ENCODE measurements around the gene FLT3. TPM values are rescaled to one million over a fixed set of nuclear protein-coding genes. Genes with fewer than 3 reads are reported as not detected.

The FLT3 gene
- total and polyA plus RNA-seq, 2 of the 13 experiments (the other 11 are each of a cell fraction or from before 2014, with no cell fraction given), result not detected

DNA sequence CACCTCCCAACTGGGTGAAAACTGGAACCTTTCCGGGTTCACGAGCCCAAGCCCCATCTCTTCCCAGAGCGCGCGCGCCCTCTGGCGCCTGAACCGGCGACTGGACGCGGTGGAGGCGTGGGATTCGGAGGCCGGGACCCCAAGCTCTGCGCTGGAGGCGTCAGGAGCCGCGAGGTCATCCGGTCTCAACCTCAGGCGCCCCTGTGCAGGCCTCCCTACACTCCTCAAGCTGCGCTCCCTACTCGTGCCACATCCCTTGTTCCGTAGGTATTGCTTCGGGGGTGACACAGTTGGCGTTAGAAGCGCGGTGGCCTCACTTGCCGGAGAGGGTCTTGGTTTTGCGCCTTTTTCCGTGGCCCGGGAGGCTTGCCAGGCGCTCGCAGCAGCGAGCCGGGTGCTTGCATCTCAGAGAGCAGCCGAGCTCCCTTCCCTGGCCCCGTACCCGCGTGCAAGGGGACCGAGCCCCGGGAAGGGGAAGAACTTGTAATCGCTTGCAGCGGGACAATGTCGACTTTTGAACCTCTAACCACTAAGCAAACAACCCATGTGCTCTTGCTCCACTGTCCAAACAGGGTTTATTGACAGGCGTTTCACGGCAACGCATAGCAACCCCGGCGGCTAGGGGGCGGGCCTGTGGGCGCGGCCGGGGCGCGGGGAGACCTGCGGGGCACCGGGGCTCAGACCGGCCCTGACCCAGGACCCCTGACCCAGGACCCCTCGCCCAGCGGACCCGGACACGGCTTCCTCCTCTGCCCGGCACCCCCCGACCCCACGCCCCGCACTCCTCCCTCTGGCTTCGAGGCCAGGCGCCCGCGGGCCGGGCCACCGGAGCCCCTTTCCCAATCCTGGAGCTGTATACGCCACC, 139.8 kb downstream of the FLT3 start (continued):
- TF ChIP-seq MTF2 (CRISPR knock-in tag; IDR thresholded peaks at IDR 0.05; ENCODE audit: borderline replicate concordance) (peak; percentile 57; the same call in 1 of the 2 replicates), HNF4A (CRISPR knock-in tag; IDR thresholded peaks at IDR 0.05) (peak; percentile 96), ZNF335 (CRISPR knock-in tag; IDR thresholded peaks at IDR 0.05) (no peak), PATZ1 (CRISPR knock-in tag; IDR thresholded peaks at IDR 0.05) (peak; percentile 72; the same call in 1 of the 2 replicates), ZKSCAN5 (CRISPR knock-in tag; IDR thresholded peaks at IDR 0.05) (no peak), ZNF558 (CRISPR knock-in tag; IDR thresholded peaks at IDR 0.05; ENCODE audit: borderline replicate concordance) (no peak), ZNF576 (CRISPR knock-in tag; IDR thresholded peaks at IDR 0.05) (0 out of 2 replicates have a peak, but pooled peaks have one; percentile 24), ZNF780A (CRISPR knock-in tag; IDR thresholded peaks at IDR 0.05) (peak; percentile 56; the same call in 1 of the 2 replicates), KAT7 (CRISPR knock-in tag; IDR thresholded peaks at IDR 0.05; ENCODE audit: borderline replicate concordance) (no peak), ZNF749 (CRISPR knock-in tag; IDR thresholded peaks at IDR 0.05; ENCODE audit: borderline replicate concordance) (peak; percentile 88; the same call in 1 of the 2 replicates)
- TF ChIP-seq, protein P1, sequence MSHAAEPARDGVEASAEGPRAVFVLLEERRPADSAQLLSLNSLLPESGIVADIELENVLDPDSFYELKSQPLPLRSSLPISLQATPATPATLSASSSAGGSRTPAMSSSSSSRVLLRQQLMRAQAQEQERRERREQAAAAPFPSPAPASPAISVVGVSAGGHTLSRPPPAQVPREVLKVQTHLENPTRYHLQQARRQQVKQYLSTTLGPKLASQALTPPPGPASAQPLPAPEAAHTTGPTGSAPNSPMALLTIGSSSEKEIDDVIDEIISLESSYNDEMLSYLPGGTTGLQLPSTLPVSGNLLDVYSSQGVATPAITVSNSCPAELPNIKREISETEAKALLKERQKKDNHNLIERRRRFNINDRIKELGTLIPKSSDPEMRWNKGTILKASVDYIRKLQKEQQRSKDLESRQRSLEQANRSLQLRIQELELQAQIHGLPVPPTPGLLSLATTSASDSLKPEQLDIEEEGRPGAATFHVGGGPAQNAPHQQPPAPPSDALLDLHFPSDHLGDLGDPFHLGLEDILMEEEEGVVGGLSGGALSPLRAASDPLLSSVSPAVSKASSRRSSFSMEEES (CRISPR knock-in tag; IDR thresholded peaks at IDR 0.05), result no peak; the same call in 1 of the 2 replicates
- TF ChIP-seq, protein P2, sequence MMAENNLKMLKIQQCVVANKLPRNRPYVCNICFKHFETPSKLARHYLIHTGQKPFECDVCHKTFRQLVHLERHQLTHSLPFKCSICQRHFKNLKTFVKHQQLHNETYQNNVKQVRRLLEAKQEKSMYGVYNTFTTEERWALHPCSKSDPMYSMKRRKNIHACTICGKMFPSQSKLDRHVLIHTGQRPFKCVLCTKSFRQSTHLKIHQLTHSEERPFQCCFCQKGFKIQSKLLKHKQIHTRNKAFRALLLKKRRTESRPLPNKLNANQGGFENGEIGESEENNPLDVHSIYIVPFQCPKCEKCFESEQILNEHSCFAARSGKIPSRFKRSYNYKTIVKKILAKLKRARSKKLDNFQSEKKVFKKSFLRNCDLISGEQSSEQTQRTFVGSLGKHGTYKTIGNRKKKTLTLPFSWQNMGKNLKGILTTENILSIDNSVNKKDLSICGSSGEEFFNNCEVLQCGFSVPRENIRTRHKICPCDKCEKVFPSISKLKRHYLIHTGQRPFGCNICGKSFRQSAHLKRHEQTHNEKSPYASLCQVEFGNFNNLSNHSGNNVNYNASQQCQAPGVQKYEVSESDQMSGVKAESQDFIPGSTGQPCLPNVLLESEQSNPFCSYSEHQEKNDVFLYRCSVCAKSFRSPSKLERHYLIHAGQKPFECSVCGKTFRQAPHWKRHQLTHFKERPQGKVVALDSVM (CRISPR knock-in tag; IDR thresholded peaks at IDR 0.05), result peak; percentile 92
- TF ChIP-seq, protein P3, sequence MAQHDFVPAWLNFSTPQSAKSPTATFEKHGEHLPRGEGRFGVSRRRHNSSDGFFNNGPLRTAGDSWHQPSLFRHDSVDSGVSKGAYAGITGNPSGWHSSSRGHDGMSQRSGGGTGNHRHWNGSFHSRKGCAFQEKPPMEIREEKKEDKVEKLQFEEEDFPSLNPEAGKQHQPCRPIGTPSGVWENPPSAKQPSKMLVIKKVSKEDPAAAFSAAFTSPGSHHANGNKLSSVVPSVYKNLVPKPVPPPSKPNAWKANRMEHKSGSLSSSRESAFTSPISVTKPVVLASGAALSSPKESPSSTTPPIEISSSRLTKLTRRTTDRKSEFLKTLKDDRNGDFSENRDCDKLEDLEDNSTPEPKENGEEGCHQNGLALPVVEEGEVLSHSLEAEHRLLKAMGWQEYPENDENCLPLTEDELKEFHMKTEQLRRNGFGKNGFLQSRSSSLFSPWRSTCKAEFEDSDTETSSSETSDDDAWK (CRISPR knock-in tag; IDR thresholded peaks at IDR 0.05), result no peak
